Vagina (tissue), 2 donors: ENCODE data around the gene SSTR1. TPM values are rescaled to one million over a fixed set of nuclear protein-coding genes. Genes with fewer than 3 reads are reported as not detected.

Source experiments
- DNase-seq, 2 donors: peaks; one replicate each; pipeline ENCODE4 v3.0.0-alpha.2; 2017; ENCODE audit errors: extremely low spot score in 2 of 2
- H3K27ac ChIP-seq: fragments of 200-600 bp; sonication (generic); one replicate; pipeline ENCODE4 v1.5.1; 2019
- H3K27me3 ChIP-seq: fragments of 200-600 bp; sonication (generic); one replicate; pipeline ENCODE4 v1.5.1; 2019
- H3K36me3 ChIP-seq, 2 donors: fragments of 200-600 bp; sonication (generic); one replicate each; pipeline ENCODE4 v1.5.1; 2017 to 2019
- H3K4me1 ChIP-seq: fragments of 200-600 bp; sonication (generic); one replicate; pipeline ENCODE4 v1.5.1; 2019
- H3K4me3 ChIP-seq, 2 donors: fragments of 200-600 bp; sonication (generic); 1 replicate in 1 of 2; 2 replicates in 1 of 2; pipeline ENCODE4 v1.5.1; 2016 to 2019
- H3K9me3 ChIP-seq: fragments of 200-600 bp; sonication (generic); one replicate; pipeline ENCODE4 v1.5.1; 2019
- POLR2A ChIP-seq, 2 donors: fragments of 450-650 bp; IDR thresholded peaks; one replicate each; pipeline ENCODE4 v1.6.1; 2017; ENCODE audit warnings: antibody characterized with exemption in 2 of 2, mild to moderate bottlenecking in 2 of 2, moderate library complexity in 2 of 2
- POLR2AphosphoS5 ChIP-seq, 2 donors: sonication (generic); formaldehyde crosslinking; IDR thresholded peaks; one replicate each; pipeline ENCODE4 v1.9.0; 2017; ENCODE audit warnings: antibody characterized with exemption in 2 of 2, mild to moderate bottlenecking in 2 of 2, low read depth in 1 of 2; ENCODE audit not compliant: insufficient read depth in 1 of 2
- intact Hi-C: fragments of 100-400 bp; cut with DNase I; formaldehyde crosslinking; loops from one replicate; pipeline ENCODE4 v1.15.1; 2023
- total RNA-seq: library from RNA; depleted of rRNA; stranded (reverse); fragments of >200 nt; gene quantifications from one replicate; pipeline ENCODE4 v1.2.3, GENCODE V29; 2016
- TF ChIP-seq, protein P1 (sequence below), 3 experiments: fragments of 450-650 bp in 2 of 3; fragments of 200-600 bp in 1 of 3; sonication (generic) in 1 of 3; IDR thresholded peaks; one replicate each; pipeline ENCODE4 v1.5.1; 2017 to 2019; ENCODE audit warnings: antibody characterized with exemption in 3 of 3, mild to moderate bottlenecking in 2 of 3, moderate library complexity in 2 of 3

The SSTR1 gene
- total RNA-seq, 1 donor from 2014 or later: 1.2 TPM

DNA sequence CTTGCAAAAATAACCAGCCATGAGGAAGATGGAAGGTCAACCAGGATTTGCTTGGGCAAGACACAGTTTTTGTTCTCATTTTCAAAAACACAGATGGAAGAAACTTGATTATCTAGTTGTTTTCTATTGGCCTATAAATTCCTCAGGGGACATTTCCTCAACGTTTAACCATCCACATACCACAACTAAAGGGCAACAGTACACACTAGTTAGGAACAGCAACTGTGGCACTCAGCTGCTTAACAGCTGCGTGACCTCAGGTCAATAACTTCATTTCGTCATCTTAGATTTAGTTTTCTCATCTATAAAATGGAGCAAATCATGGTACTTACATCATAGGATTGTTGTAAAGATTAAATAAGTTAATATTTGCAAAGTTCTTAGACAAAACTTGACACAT is 18.7 kb downstream of the SSTR1 start:
- TF ChIP-seq POLR2A (IDR thresholded peaks at IDR 0.05) (no peak), POLR2AphosphoS5 (IDR thresholded peaks at IDR 0.05; ENCODE audit: insufficient read depth in 1 of 2, low read depth in 1 of 2) (no peak)
- TF ChIP-seq, protein P1, sequence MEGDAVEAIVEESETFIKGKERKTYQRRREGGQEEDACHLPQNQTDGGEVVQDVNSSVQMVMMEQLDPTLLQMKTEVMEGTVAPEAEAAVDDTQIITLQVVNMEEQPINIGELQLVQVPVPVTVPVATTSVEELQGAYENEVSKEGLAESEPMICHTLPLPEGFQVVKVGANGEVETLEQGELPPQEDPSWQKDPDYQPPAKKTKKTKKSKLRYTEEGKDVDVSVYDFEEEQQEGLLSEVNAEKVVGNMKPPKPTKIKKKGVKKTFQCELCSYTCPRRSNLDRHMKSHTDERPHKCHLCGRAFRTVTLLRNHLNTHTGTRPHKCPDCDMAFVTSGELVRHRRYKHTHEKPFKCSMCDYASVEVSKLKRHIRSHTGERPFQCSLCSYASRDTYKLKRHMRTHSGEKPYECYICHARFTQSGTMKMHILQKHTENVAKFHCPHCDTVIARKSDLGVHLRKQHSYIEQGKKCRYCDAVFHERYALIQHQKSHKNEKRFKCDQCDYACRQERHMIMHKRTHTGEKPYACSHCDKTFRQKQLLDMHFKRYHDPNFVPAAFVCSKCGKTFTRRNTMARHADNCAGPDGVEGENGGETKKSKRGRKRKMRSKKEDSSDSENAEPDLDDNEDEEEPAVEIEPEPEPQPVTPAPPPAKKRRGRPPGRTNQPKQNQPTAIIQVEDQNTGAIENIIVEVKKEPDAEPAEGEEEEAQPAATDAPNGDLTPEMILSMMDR (IDR thresholded peaks at IDR 0.05): no peak
- Histone ChIP-seq H3K4me1 (no peaks in the 10 kb centered on the region), H3K36me3 (no peaks in the 10 kb centered on the region), H3K27ac (no peak overlapping the region), H3K27me3 (no peaks in the 10 kb centered on the region), H3K4me3 (no peak overlapping the region), H3K9me3 (no peaks in the 10 kb centered on the region)
- intact Hi-C loops: no loop called here
- DNase-seq: no peak

GRCh38 chr14:38233218-38233617 is 25.5 kb downstream of the SSTR1 start:
- no peaks in the 10 kb centered on the region for H3K9me3 ChIP-seq
- intact Hi-C loops: no loop called here

DNA sequence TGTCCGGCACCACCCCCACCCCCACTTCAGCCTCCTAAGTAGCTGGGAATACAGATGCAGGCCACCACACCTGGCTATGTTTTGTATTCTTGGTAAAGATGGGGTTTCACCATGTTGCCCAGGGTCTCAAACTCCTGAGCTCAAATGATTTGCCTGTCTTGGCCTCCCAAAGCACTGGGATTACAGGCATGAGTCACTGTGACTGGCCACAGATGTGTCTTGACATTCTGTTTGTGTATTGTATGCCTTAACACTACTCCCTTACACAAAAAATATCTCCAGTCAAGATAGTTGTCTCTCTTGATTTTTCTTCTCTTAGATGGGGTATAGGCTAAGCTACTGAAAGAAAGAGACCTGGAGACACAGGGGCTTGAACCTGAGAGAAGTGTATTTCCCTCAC is 30.6 kb downstream of the SSTR1 start:
- intact Hi-C loops: no loop called here
- Histone ChIP-seq H3K27me3 (no peaks in the 10 kb centered on the region), H3K36me3 (no peaks in the 10 kb centered on the region), H3K4me3 (no peak overlapping the region), H3K4me1 (no peaks in the 10 kb centered on the region), H3K9me3 (no peaks in the 10 kb centered on the region), H3K27ac (no peak overlapping the region)
- DNase-seq: no peak
- TF ChIP-seq POLR2A (IDR thresholded peaks at IDR 0.05) (no peak), POLR2AphosphoS5 (IDR thresholded peaks at IDR 0.05; ENCODE audit: insufficient read depth in 1 of 2, low read depth in 1 of 2) (no peak)
- TF ChIP-seq, protein P1 (IDR thresholded peaks at IDR 0.05): no peak

More at GRCh38 chr14:38233218-38233617, 25.5 kb downstream of the SSTR1 start:
- no peak for DNase-seq
- no peaks in the 10 kb centered on the region for H3K4me1 ChIP-seq
- no peak overlapping the region for H3K27ac ChIP-seq
- no peaks in the 10 kb centered on the region for H3K27me3 ChIP-seq
- TF ChIP-seq, protein P1 (IDR thresholded peaks at IDR 0.05): no peak
- TF ChIP-seq POLR2A (IDR thresholded peaks at IDR 0.05) (no peak), POLR2AphosphoS5 (IDR thresholded peaks at IDR 0.05; ENCODE audit: insufficient read depth in 1 of 2, low read depth in 1 of 2) (no peak)
- no peaks in the 10 kb centered on the region for H3K36me3 ChIP-seq
- H3K4me3 ChIP-seq: no peak overlapping the region

GRCh38 chr14:38238878-38239277 is 31.2 kb downstream of the SSTR1 start:
- DNase-seq: no peak
- intact Hi-C loops: no loop called here
- Histone ChIP-seq H3K36me3 (no peaks in the 10 kb centered on the region), H3K4me3 (no peak overlapping the region), H3K9me3 (no peaks in the 10 kb centered on the region), H3K4me1 (no peaks in the 10 kb centered on the region), H3K27ac (no peak overlapping the region), H3K27me3 (no peaks in the 10 kb centered on the region)
- TF ChIP-seq POLR2A (IDR thresholded peaks at IDR 0.05): no peak
- no peak for TF ChIP-seq POLR2AphosphoS5 (IDR thresholded peaks at IDR 0.05; ENCODE audit: insufficient read depth in 1 of 2, low read depth in 1 of 2)
- TF ChIP-seq, protein P1 (IDR thresholded peaks at IDR 0.05): no peak

- no peak for TF ChIP-seq POLR2A (IDR thresholded peaks at IDR 0.05)
- H3K27ac ChIP-seq: no peak overlapping the region
- no peaks in the 10 kb centered on the region for H3K9me3 ChIP-seq
- no peaks in the 10 kb centered on the region for H3K36me3 ChIP-seq
- no peaks in the 10 kb centered on the region for H3K27me3 ChIP-seq
- no peak for DNase-seq
- intact Hi-C loops: no loop called here
- H3K4me1 ChIP-seq: no peaks in the 10 kb centered on the region
- H3K4me3 ChIP-seq: no peak overlapping the region
Measured at GRCh38 chr14:38243696-38244240, 36.1 kb downstream of the SSTR1 start.
